OCI-LY7 (cell line): ENCODE results near the gene GRIA4. TPM values are rescaled to one million over a fixed set of nuclear protein-coding genes. Genes with fewer than 3 reads are reported as not detected.

ENCODE experiments used
- BruUV-seq: library from RNA; stranded (reverse); fragments of 400-500 nt; replicated peaks from 2 replicates; lab custom pipeline; 2021; lab: Mats Ljungman, UMichigan
- CTCF ChIA-PET: fragments of 300-600 bp; sonication (Branson Sonifier 250); formaldehyde crosslinking; loops from one replicate; lab custom pipeline; 2022; ENCODE audit warnings: antibody characterized with exemption; ENCODE audit not compliant: unreplicated experiment; lab: Charles Lee
- POLR2A ChIA-PET: fragments of 300-600 bp; sonication (Branson Sonifier 250); formaldehyde crosslinking; loops from one replicate; lab custom pipeline; 2022; ENCODE audit warnings: antibody characterized with exemption; lab: Charles Lee
- DNase-seq: peaks from one replicate; pipeline ENCODE4 v3.0.0-alpha.2; 2015; ENCODE audit warnings: low spot score
- H2AFZ ChIP-seq: fragments of 200-600 bp; sonication (generic), shearing (Covaris generic); 2 replicates; pipeline ENCODE4 v1.6.1; 2014; ENCODE audit warnings: mild to moderate bottlenecking, antibody characterized with exemption, low read length, moderate library complexity
- H3K27ac ChIP-seq: fragments of 200-600 bp; sonication (generic); 2 replicates; pipeline ENCODE4 v1.5.1; 2014; ENCODE audit warnings: mixed run types, low read depth, mild to moderate bottlenecking, moderate library complexity, low read length, inconsistent platforms; ENCODE audit not compliant: poor library complexity, severe bottlenecking
- H3K36me3 ChIP-seq: fragments of 200-600 bp; sonication (generic); 2 replicates; pipeline ENCODE4 v1.6.1; 2014; ENCODE audit warnings: mild to moderate bottlenecking, antibody characterized with exemption, low read length, moderate library complexity, mixed read lengths; ENCODE audit not compliant: insufficient read depth
- H3K4me1 ChIP-seq: fragments of 200-600 bp; sonication (generic); 2 replicates; pipeline ENCODE4 v1.5.1; 2014; ENCODE audit warnings: mild to moderate bottlenecking, low read length; ENCODE audit not compliant: insufficient read depth, poor library complexity, severe bottlenecking
- H3K4me2 ChIP-seq: fragments of 200-600 bp; sonication (generic); 2 replicates; pipeline ENCODE4 v1.6.1; 2014; ENCODE audit warnings: mild to moderate bottlenecking, low read length
- H3K4me3 ChIP-seq: fragments of 200-600 bp; sonication (generic); 2 replicates; pipeline ENCODE4 v1.5.1; 2014; ENCODE audit warnings: mild to moderate bottlenecking, low read depth, low read length; ENCODE audit not compliant: poor library complexity, severe bottlenecking
- H3K79me2 ChIP-seq: fragments of 200-600 bp; sonication (generic); 2 replicates; pipeline ENCODE4 v1.6.1; 2016; ENCODE audit warnings: low read depth, mild to moderate bottlenecking, low read length, moderate library complexity, mixed read lengths; ENCODE audit not compliant: insufficient read depth
- H3K9me2 ChIP-seq: fragments of 200-600 bp; sonication (generic); 2 replicates; pipeline ENCODE4 v1.6.1; 2016; ENCODE audit warnings: mild to moderate bottlenecking, low read length, mixed read lengths; ENCODE audit not compliant: insufficient read depth
- H3K9me3 ChIP-seq: fragments of 200-600 bp; sonication (generic); 2 replicates; pipeline ENCODE4 v1.6.1; 2014; ENCODE audit warnings: mild to moderate bottlenecking, mixed run types, low read length, mixed read lengths
- H4K20me1 ChIP-seq: fragments of 200-600 bp; sonication (generic); 2 replicates; pipeline ENCODE4 v1.6.1; 2014; ENCODE audit warnings: mild to moderate bottlenecking, antibody characterized with exemption, low read length, moderate library complexity, mixed read lengths; ENCODE audit not compliant: insufficient read depth
- CTCF ChIP-seq: fragments of 200-600 bp; sonication (generic); conservative IDR thresholded peaks from 2 replicates; pipeline ENCODE4 v1.5.1; 2014; ENCODE audit warnings: mild to moderate bottlenecking, antibody characterized with exemption, low read length, moderate library complexity, mixed read lengths
- EZH2phosphoT487 ChIP-seq: fragments of 200-600 bp; sonication (generic); IDR thresholded peaks from 2 replicates; pipeline ENCODE4 v1.6.1; 2018; ENCODE audit warnings: low read depth, borderline replicate concordance, mild to moderate bottlenecking, mixed run types, antibody characterized with exemption, low read length, moderate library complexity, mixed read lengths
- intact Hi-C: fragments of 100-400 bp; cut with micrococcal nuclease; formaldehyde crosslinking; loops from one replicate; pipeline ENCODE4 v1.10.0; 2022; ENCODE audit not compliant: unreplicated experiment
- total RNA-seq, 2 experiments: library from RNA; depleted of rRNA in 1 of 2; stranded (reverse); fragments of >200 nt in 1 of 2; shearing (Covaris generic) in 1 of 2; gene quantifications; 2 replicates each; pipeline ENCODE4 v1.2.3, GENCODE V29; 2014 to 2022

Gene GRIA4
- total RNA-seq, 2 experiments from 2014 or later: not detected

GRCh38 chr11:105937331-105937730 lies 327.5 kb downstream of the GRIA4 start:
- intact Hi-C loops: no loop called here
- Histone ChIP-seq H3K4me2 (no peak overlapping the region), H3K27ac (no peak overlapping the region), H3K9me3 (no peaks in the 10 kb centered on the region), H3K79me2 (no peaks in the 10 kb centered on the region), H2AFZ (no peak overlapping the region), H3K4me3 (no peak overlapping the region), H4K20me1 (no peaks in the 10 kb centered on the region), H3K9me2 (no peaks in the 10 kb centered on the region), H3K4me1 (no peaks in the 10 kb centered on the region), H3K36me3 (no peaks in the 10 kb centered on the region)
- TF ChIP-seq EZH2phosphoT487 (no peak), CTCF (no peak)
- ChIA-PET POLR2A (no interaction called here), CTCF (no interaction called here)
- no peak for DNase-seq
- no TSS peak for BruUV-seq

DNA sequence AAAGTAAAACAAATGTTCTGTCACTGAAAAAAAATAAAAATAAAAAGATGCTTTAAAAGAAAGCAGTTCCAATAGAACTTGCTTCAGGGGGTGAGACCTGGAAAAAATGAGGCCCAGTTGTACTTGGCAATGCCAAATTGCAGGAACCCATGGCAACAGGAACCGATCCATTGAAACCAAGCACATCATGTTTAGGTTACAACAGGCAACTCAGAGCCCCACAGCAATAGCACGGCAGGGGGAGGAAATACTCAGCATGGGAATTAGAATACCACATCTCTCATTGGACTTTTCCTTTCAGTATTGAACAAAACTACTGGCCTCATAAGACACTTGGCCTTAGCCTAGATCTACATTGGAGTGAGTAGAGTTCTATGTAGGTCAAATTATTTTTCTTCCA lies 327.9 kb downstream of the GRIA4 start:
- no peak overlapping the region for H3K27ac ChIP-seq
- H2AFZ ChIP-seq: no peak overlapping the region
- no peaks in the 10 kb centered on the region for H3K4me1 ChIP-seq
- ChIA-PET CTCF (no interaction called here), POLR2A (no interaction called here)
- intact Hi-C loops: no loop called here
- H3K9me2 ChIP-seq: no peaks in the 10 kb centered on the region
- H3K79me2 ChIP-seq: no peaks in the 10 kb centered on the region
- no TSS peak for BruUV-seq
- no peak for DNase-seq
- no peaks in the 10 kb centered on the region for H3K36me3 ChIP-seq
- TF ChIP-seq CTCF (no peak), EZH2phosphoT487 (no peak)
- H3K9me3 ChIP-seq: no peaks in the 10 kb centered on the region
- H3K4me2 ChIP-seq: no peak overlapping the region
- H4K20me1 ChIP-seq: no peaks in the 10 kb centered on the region
- no peak overlapping the region for H3K4me3 ChIP-seq

DNA sequence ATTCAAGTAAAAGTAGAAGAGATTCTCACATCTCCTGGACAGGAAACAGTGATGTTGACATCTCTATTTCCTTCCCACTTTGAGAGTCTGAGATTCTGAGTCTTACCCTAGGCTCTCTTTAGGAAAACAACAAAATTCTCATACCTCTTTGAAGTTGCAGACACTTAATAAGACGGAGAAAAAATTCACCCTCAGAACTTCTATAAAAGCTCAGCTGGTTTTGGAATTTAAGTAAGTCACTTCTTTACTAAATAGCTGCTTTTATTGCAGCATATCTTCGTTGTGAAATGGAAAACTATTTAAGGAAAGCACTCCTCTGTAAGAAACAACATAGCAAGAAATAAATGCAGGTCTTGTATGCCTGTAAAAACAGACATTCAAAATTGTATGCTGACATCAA lies 333.0 kb downstream of the GRIA4 start:
- H3K9me3 ChIP-seq: no peaks in the 10 kb centered on the region
- H4K20me1 ChIP-seq: no peaks in the 10 kb centered on the region
- no peaks in the 10 kb centered on the region for H3K79me2 ChIP-seq
- BruUV-seq: no TSS peak
- H2AFZ ChIP-seq: no peak overlapping the region
- TF ChIP-seq EZH2phosphoT487: no peak
- no peak for TF ChIP-seq CTCF
- POLR2A ChIA-PET: interaction anchor here (0.6 kb wide), 1 partner anchor 297 kb away, joined by 3 read pairs; no protein-coding TSS in a partner anchor
- H3K9me2 ChIP-seq: no peaks in the 10 kb centered on the region
- no peaks in the 10 kb centered on the region for H3K36me3 ChIP-seq
- H3K4me3 ChIP-seq: no peak overlapping the region
- no peak for DNase-seq
- CTCF ChIA-PET: no interaction called here
- H3K4me2 ChIP-seq: no peak overlapping the region
- no peaks in the 10 kb centered on the region for H3K4me1 ChIP-seq
- intact Hi-C loops: no loop called here
- no peak overlapping the region for H3K27ac ChIP-seq
